IMR-90 (cell line): ENCODE data around the gene ARF5. TPM values are rescaled to one million over a fixed set of nuclear protein-coding genes. Genes with fewer than 3 reads are reported as not detected.

Experiments
- ATAC-seq: fragments of 200-7000 bp; cut with Tn5 transposase; 2 replicates; pipeline ENCODE4 v1.9.1; 2020; ENCODE audit warnings: low read depth, mild to moderate bottlenecking, moderate library complexity
- BruUV-seq: library from RNA; stranded (reverse); fragments of 400-500 nt; replicated peaks from 2 replicates; lab custom pipeline; 2021; lab: Mats Ljungman, UMichigan
- CTCF ChIA-PET: fragments of 300-600 bp; formaldehyde crosslinking; extraction: SDS; loops from one replicate; lab custom pipeline; 2021; ENCODE audit warnings: antibody characterized with exemption; lab: Yijun Ruan, JAX
- POLR2A ChIA-PET: fragments of 300-600 bp; sonication (Branson Sonifier 250); formaldehyde crosslinking; loops from one replicate; lab custom pipeline; 2022; ENCODE audit warnings: antibody characterized with exemption; ENCODE audit not compliant: unreplicated experiment; lab: Charles Lee
- DNase-seq: peaks from one replicate; pipeline ENCODE4 v3.0.0; 2013
- H2AFZ ChIP-seq: replicated peaks from 2 replicates; pipeline ENCODE3; 2013; ENCODE audit warnings: low read length, mild to moderate bottlenecking; ENCODE audit not compliant: poor library complexity
- H2AK5ac ChIP-seq: 2 replicates; pipeline ENCODE4 v1.6.1; 2013; ENCODE audit warnings: low read depth, low read length, inconsistent platforms
- H2AK9ac ChIP-seq: replicated peaks from 2 replicates; pipeline ENCODE3; 2013; ENCODE audit warnings: mild to moderate bottlenecking, low read depth, low read length, moderate library complexity; ENCODE audit not compliant: poor library complexity
- H2BK120ac ChIP-seq: 2 replicates; pipeline ENCODE4 v1.6.1; 2013; ENCODE audit warnings: low read depth, low read length, inconsistent platforms
- H2BK15ac ChIP-seq: 3 replicates; pipeline ENCODE4 v1.6.1; 2013; ENCODE audit warnings: low read depth, low read length, inconsistent platforms
- H2BK20ac ChIP-seq: 2 replicates; pipeline ENCODE4 v1.6.1; 2013; ENCODE audit warnings: low read depth, mild to moderate bottlenecking, inconsistent platforms, low read length, moderate library complexity
- H2BK5ac ChIP-seq: 2 replicates; pipeline ENCODE4 v1.6.1; 2013; ENCODE audit warnings: mild to moderate bottlenecking, low read depth, low read length, inconsistent platforms; ENCODE audit not compliant: poor library complexity, severe bottlenecking
- H3K14ac ChIP-seq: replicated peaks from 2 replicates; pipeline ENCODE4 v1.6.1; 2013; ENCODE audit warnings: low read depth, low read length, inconsistent platforms
- H3K18ac ChIP-seq: 2 replicates; pipeline ENCODE4 v1.6.1; 2013; ENCODE audit warnings: low read depth, low read length, control low read depth
- H3K23ac ChIP-seq: 2 replicates; pipeline ENCODE4 v1.6.1; 2013; ENCODE audit warnings: low read depth, low read length, inconsistent platforms
- H3K27ac ChIP-seq: 2 replicates; pipeline ENCODE4 v1.5.1; 2013; ENCODE audit warnings: mild to moderate bottlenecking, control low read depth, low read length; ENCODE audit not compliant: insufficient read depth
- H3K27me3 ChIP-seq: 2 replicates; pipeline ENCODE4 v1.6.1; 2013; ENCODE audit warnings: low read length; ENCODE audit not compliant: control insufficient read depth, insufficient read depth
- H3K36me3 ChIP-seq: 2 replicates; pipeline ENCODE4 v1.6.1; 2013; ENCODE audit warnings: low read length, mixed read lengths; ENCODE audit not compliant: control insufficient read depth, insufficient read depth
- H3K4ac ChIP-seq: 2 replicates; pipeline ENCODE4 v1.6.1; 2013; ENCODE audit warnings: low read depth, low read length, inconsistent platforms
- H3K4me1 ChIP-seq: 2 replicates; pipeline ENCODE4 v1.6.1; 2013; ENCODE audit warnings: low read length, mixed read lengths; ENCODE audit not compliant: control insufficient read depth, insufficient read depth
- H3K4me2 ChIP-seq: 2 replicates; pipeline ENCODE4 v1.6.1; 2013; ENCODE audit warnings: low read depth, mild to moderate bottlenecking, control low read depth, low read length, moderate library complexity
- H3K4me3 ChIP-seq: 2 replicates; pipeline ENCODE4 v1.5.1; 2013; ENCODE audit warnings: low read depth, mild to moderate bottlenecking, control low read depth, low read length, moderate library complexity; ENCODE audit not compliant: insufficient read depth
- H3K56ac ChIP-seq: 2 replicates; pipeline ENCODE4 v1.6.1; 2013; ENCODE audit warnings: low read length, inconsistent platforms; ENCODE audit not compliant: insufficient read depth; ENCODE audit errors: extremely low read depth
- H3K79me1 ChIP-seq, 2 experiments: 2 replicates each; pipeline ENCODE4 v1.6.1; 2013; ENCODE audit warnings: low read length in 2 of 2, inconsistent platforms in 1 of 2, low read depth in 1 of 2
- H3K9ac ChIP-seq: 2 replicates; pipeline ENCODE4 v1.6.1; 2013; ENCODE audit warnings: low read depth, low read length, control low read depth
- H3K9me1 ChIP-seq: 2 replicates; pipeline ENCODE4 v1.6.1; 2013; ENCODE audit warnings: low read length, inconsistent platforms; ENCODE audit not compliant: insufficient read depth
- H3K9me3 ChIP-seq: 2 replicates; pipeline ENCODE4 v1.6.1; 2013; ENCODE audit warnings: low read length; ENCODE audit not compliant: control insufficient read depth, insufficient read depth
- H4K20me1 ChIP-seq: 2 replicates; pipeline ENCODE4 v1.6.1; 2013; ENCODE audit warnings: low read length, inconsistent platforms; ENCODE audit not compliant: insufficient read depth
- H4K5ac ChIP-seq: 2 replicates; pipeline ENCODE4 v1.6.1; 2013; ENCODE audit warnings: mild to moderate bottlenecking, low read depth, low read length, control low read depth
- H4K8ac ChIP-seq, 2 experiments: 2 replicates each; pipeline ENCODE4 v1.6.1; 2013; ENCODE audit warnings: low read depth in 2 of 2, low read length in 2 of 2, control low read depth in 1 of 2, inconsistent platforms in 1 of 2
- H4K91ac ChIP-seq: 2 replicates; pipeline ENCODE4 v1.6.1; 2013; ENCODE audit warnings: low read depth, low read length, inconsistent platforms; ENCODE audit not compliant: insufficient read depth
- BHLHE40 ChIP-seq: fragments of 150-350 bp; IDR thresholded peaks from 2 replicates; pipeline ENCODE4 v1.6.1; 2016; ENCODE audit warnings: mild to moderate bottlenecking, low read depth, low read length
- CEBPB ChIP-seq: IDR thresholded peaks from 2 replicates; pipeline ENCODE4 v1.6.1; 2012; ENCODE audit warnings: low read depth, low read length, improper control_type of control experiment
- CHD1 ChIP-seq: IDR thresholded peaks from 2 replicates; pipeline ENCODE4 v1.6.1; 2012; ENCODE audit warnings: low read depth, low read length, improper control_type of control experiment
- CTCF ChIP-seq: conservative IDR thresholded peaks from 2 replicates; pipeline ENCODE4 v1.5.1; 2012; ENCODE audit warnings: mild to moderate bottlenecking, low read depth, low read length, improper control_type of control experiment
- ELK1 ChIP-seq: fragments of 150-350 bp; IDR thresholded peaks from 2 replicates; pipeline ENCODE4 v1.6.1; 2016; ENCODE audit warnings: low read depth, mild to moderate bottlenecking, low read length, moderate library complexity, borderline replicate concordance
- FOS ChIP-seq: fragments of 150-350 bp; IDR thresholded peaks from 2 replicates; pipeline ENCODE4 v1.6.1; 2016; ENCODE audit warnings: low read depth, low read length
- MAFK ChIP-seq: IDR thresholded peaks from 2 replicates; pipeline ENCODE4 v1.6.1; 2012; ENCODE audit warnings: low read depth, low read length, improper control_type of control experiment
- MAZ ChIP-seq: IDR thresholded peaks from 2 replicates; pipeline ENCODE4 v1.6.1; 2012; ENCODE audit warnings: low read depth, mild to moderate bottlenecking, low read length, improper control_type of control experiment, moderate library complexity, borderline replicate concordance
- MXI1 ChIP-seq: IDR thresholded peaks from 2 replicates; pipeline ENCODE4 v1.6.1; 2012; ENCODE audit warnings: low read depth, mild to moderate bottlenecking, low read length, moderate library complexity, borderline replicate concordance
- NFE2L2 ChIP-seq: fragments of 150-350 bp; IDR thresholded peaks from 2 replicates; pipeline ENCODE4 v1.6.1; 2016; ENCODE audit warnings: low read depth, mild to moderate bottlenecking, low read length
- POLR2A ChIP-seq: IDR thresholded peaks from 2 replicates; pipeline ENCODE4 v1.6.1; 2012; ENCODE audit warnings: mild to moderate bottlenecking, low read depth, low read length
- RAD21 ChIP-seq: IDR thresholded peaks from 2 replicates; pipeline ENCODE4 v1.6.1; 2012; ENCODE audit warnings: low read length, improper control_type of control experiment
- RCOR1 ChIP-seq: IDR thresholded peaks from 2 replicates; pipeline ENCODE4 v1.6.1; 2012; ENCODE audit warnings: mild to moderate bottlenecking, low read length, improper control_type of control experiment; ENCODE audit not compliant: insufficient replicate concordance
- RFX5 ChIP-seq: IDR thresholded peaks from 2 replicates; pipeline ENCODE4 v1.8.0; 2012; ENCODE audit warnings: low read depth, mild to moderate bottlenecking, low read length, moderate library complexity
- SMC3 ChIP-seq: fragments of 150-350 bp; IDR thresholded peaks from 2 replicates; pipeline ENCODE4 v1.6.1; 2016; ENCODE audit warnings: low read depth, mild to moderate bottlenecking, antibody characterized with exemption, low read length, moderate library complexity
- USF2 ChIP-seq: fragments of 150-350 bp; IDR thresholded peaks from 2 replicates; pipeline ENCODE4 v1.6.1; 2017; ENCODE audit warnings: mild to moderate bottlenecking, antibody characterized with exemption, low read length, low read depth
- WGBS, 2 experiments: methylation state at CpG; one replicate each; pipeline versions ENCODE4 v1.1.5 to v1.1.7; 2013; ENCODE audit warnings: missing lambda C conversion rate in 2 of 2; ENCODE audit not compliant: insufficient read length in 1 of 2; ENCODE audit errors: extremely low coverage in 2 of 2; 5-methylcytosine and 5-hydroxymethylcytosine counted together
- dilution Hi-C: fragments of 300-500 bp; cut with HindIII; formaldehyde crosslinking; loops from one replicate; pipeline ENCODE4 v1.14.3; 2018; ENCODE audit warnings: low sequenced_read_pairs; ENCODE audit not compliant: unreplicated experiment
- in situ Hi-C: fragments of 300-500 bp; cut with MboI; formaldehyde crosslinking; loops from 3 replicates; pipeline ENCODE4 v1.14.3; 2019; ENCODE audit warnings: low sequenced_read_pairs, inconsistent platforms, mixed read lengths
- intact Hi-C: fragments of 100-400 bp; cut with micrococcal nuclease; formaldehyde crosslinking; loops from 2 replicates; pipeline ENCODE4 v1.10.0; 2022
- polyA plus RNA-seq, 3 experiments: library from polyadenylated mRNA; depleted of rRNA; stranded (reverse); fragments of >200 nt; gene quantifications; 2 replicates each; pipeline ENCODE4 v1.2.3, GENCODE V29; 2012; ENCODE audit warnings: low replicate concordance in 1 of 3
- total RNA-seq: library from RNA; depleted of rRNA; stranded (reverse); fragments of >200 nt; gene quantifications from 2 replicates; pipeline ENCODE4 v1.2.3, GENCODE V29; 2012

ARF5 gene
- total and polyA plus RNA-seq, 2 of the 4 experiments (the other 2 are of a cell fraction), result 128 to 274 TPM

- CTCF ChIA-PET, result no interaction called here
- no peak overlapping the region for H3K4me2 ChIP-seq
- H4K91ac ChIP-seq, result no peak overlapping the region
- H3K9me1 ChIP-seq, result peaks cover 16% of the 10 kb centered on the region
- POLR2A ChIA-PET, result no interaction called here
- H2BK5ac ChIP-seq, result no peak overlapping the region
- intact Hi-C loops, result loop anchor here (10.0 kb wide), 1 partner anchor 452 kb away; the partner anchor contains the start of gene LRRC4
- H2AK9ac ChIP-seq, result no peak overlapping the region
- no peak overlapping the region for H2BK15ac ChIP-seq
- in situ Hi-C loops, result no loop called here
- no peak overlapping the region for H3K4ac ChIP-seq
- H3K56ac ChIP-seq, result no peak overlapping the region
- no peak overlapping the region for H2BK20ac ChIP-seq
- no peaks in the 10 kb centered on the region for H3K27me3 ChIP-seq
- H2AK5ac ChIP-seq, result no peak overlapping the region
- H3K36me3 ChIP-seq, result peaks cover 21% of the 10 kb centered on the region
- H3K14ac ChIP-seq, result no peak overlapping the region
- ATAC-seq (no peak), DNase-seq (no peak)
- H3K79me1 ChIP-seq, result peaks cover 27 to 66% of the 10 kb centered on the region in 2 experiments
- peaks cover 18% of the 10 kb centered on the region for H3K4me1 ChIP-seq
- H3K9me3 ChIP-seq, result no peaks in the 10 kb centered on the region
- TF ChIP-seq USF2 (no peak), CEBPB (no peak), CTCF (no peak), RFX5 (no peak), SMC3 (no peak), POLR2A (no peak), MAFK (no peak), MAZ (no peak), MXI1 (no peak), BHLHE40 (no peak), CHD1 (no peak), RCOR1 (no peak), RAD21 (no peak), ELK1 (no peak), NFE2L2 (no peak), FOS (no peak)
- no peak overlapping the region for H3K18ac ChIP-seq
- H2BK120ac ChIP-seq, result no peak overlapping the region
- 86% methylated on average over 12 of the region's 14 CpGs; no CpG with 5 or more reads in 1 of the 2 experiments for WGBS, 2 experiments
- no peak overlapping the region for H2AFZ ChIP-seq
- dilution Hi-C loops, result no loop called here
- H3K23ac ChIP-seq, result no peak overlapping the region
- no peak overlapping the region for H3K9ac ChIP-seq
- H3K4me3 ChIP-seq, result no peak overlapping the region
- no peak overlapping the region for H4K8ac ChIP-seq
- no peak overlapping the region for H4K5ac ChIP-seq
- BruUV-seq, result no TSS peak
- H3K27ac ChIP-seq, result no peak overlapping the region
- H4K20me1 ChIP-seq, result peaks cover 39% of the 10 kb centered on the region
Observed at GRCh38 chr7:127582361-127582760, 5.8 kb upstream of the ARF5 start.
